Nephron progenitor cell (in vitro differentiated cells): Measurements from ENCODE around the gene PAK2.

ENCODE experiments used
- DNase-seq: peaks from one replicate; pipeline ENCODE4 v3.0.0; 2021
- H3K27ac Mint-ChIP-seq: 2 replicates; pipeline ENCODE4 v1.8.0; 2021; ENCODE audit warnings: mild to moderate bottlenecking, moderate library complexity, mixed read lengths
- H3K27me3 Mint-ChIP-seq: 2 replicates; pipeline ENCODE4 v1.8.0; 2021; ENCODE audit warnings: mild to moderate bottlenecking, low read depth, mixed read lengths; ENCODE audit not compliant: poor library complexity
- H3K36me3 Mint-ChIP-seq: 2 replicates; pipeline ENCODE4 v1.8.0; 2021; ENCODE audit warnings: low read depth, mixed read lengths
- H3K4me1 Mint-ChIP-seq: 2 replicates; pipeline ENCODE4 v1.8.0; 2021; ENCODE audit warnings: mixed read lengths
- H3K4me3 Mint-ChIP-seq: 2 replicates; pipeline ENCODE4 v1.8.0; 2021; ENCODE audit warnings: mild to moderate bottlenecking, moderate library complexity, mixed read lengths
- H3K9me3 Mint-ChIP-seq: 2 replicates; pipeline ENCODE4 v1.8.0; 2021; ENCODE audit warnings: mild to moderate bottlenecking, moderate library complexity, mixed read lengths
- CTCF ChIP-seq: fragments of 200-600 bp; sonication (generic); IDR thresholded peaks from 2 replicates; pipeline ENCODE4 v1.5.0; 2021; ENCODE audit warnings: antibody characterized with exemption

The PAK2 gene

GRCh38 chr3:196788528-196788927 is 48.9 kb downstream of the PAK2 start:
- Mint-ChIP-seq H3K27me3 (peaks cover 2% of the 10 kb centered on the region), H3K9me3 (peaks cover 67% of the 10 kb centered on the region), H3K4me3 (no peak overlapping the region), H3K27ac (peak overlapping the region; percentile 61), H3K36me3 (peaks cover 91% of the 10 kb centered on the region), H3K4me1 (peaks cover 16% of the 10 kb centered on the region)
- no peak for DNase-seq
- no peak for TF ChIP-seq CTCF

GRCh38 chr3:196789885-196790359 is 50.3 kb downstream of the PAK2 start:
- TF ChIP-seq CTCF, result no peak
- H3K9me3 Mint-ChIP-seq, result peaks cover 74% of the 10 kb centered on the region
- no peak overlapping the region for H3K27ac Mint-ChIP-seq
- peaks cover 16% of the 10 kb centered on the region for H3K4me1 Mint-ChIP-seq
- no peak overlapping the region for H3K4me3 Mint-ChIP-seq
- DNase-seq, result no peak
- H3K36me3 Mint-ChIP-seq, result peaks cover 97% of the 10 kb centered on the region
- peaks cover 2% of the 10 kb centered on the region for H3K27me3 Mint-ChIP-seq

- DNase-seq, result no peak
- Mint-ChIP-seq H3K4me1 (peaks cover 16% of the 10 kb centered on the region), H3K27me3 (peaks cover 2% of the 10 kb centered on the region), H3K36me3 (peaks cover 97% of the 10 kb centered on the region), H3K27ac (no peak overlapping the region), H3K9me3 (peaks cover 73% of the 10 kb centered on the region), H3K4me3 (no peak overlapping the region)
- TF ChIP-seq CTCF, result no peak
These were observed 51.0 kb downstream of the PAK2 start for GRCh38 chr3:196790636-196791035.

GRCh38 chr3:196792771-196793170 is 53.1 kb downstream of the PAK2 start:
- TF ChIP-seq CTCF, result no peak
- H3K27ac Mint-ChIP-seq, result no peak overlapping the region
- H3K4me3 Mint-ChIP-seq, result no peak overlapping the region
- peaks cover 11% of the 10 kb centered on the region for H3K4me1 Mint-ChIP-seq
- peaks cover 66% of the 10 kb centered on the region for H3K9me3 Mint-ChIP-seq
- no peaks in the 10 kb centered on the region for H3K27me3 Mint-ChIP-seq
- H3K36me3 Mint-ChIP-seq, result peaks cover 91% of the 10 kb centered on the region
- no peak for DNase-seq

GRCh38 chr3:196793246-196793645 is 53.6 kb downstream of the PAK2 start:
- Mint-ChIP-seq H3K4me1 (peaks cover 6% of the 10 kb centered on the region), H3K4me3 (no peak overlapping the region), H3K9me3 (peaks cover 66% of the 10 kb centered on the region), H3K36me3 (peaks cover 88% of the 10 kb centered on the region), H3K27ac (no peak overlapping the region), H3K27me3 (no peaks in the 10 kb centered on the region)
- no peak for TF ChIP-seq CTCF
- DNase-seq, result no peak

- Mint-ChIP-seq H3K27ac (no peak overlapping the region), H3K9me3 (peaks cover 60% of the 10 kb centered on the region), H3K36me3 (peaks cover 76% of the 10 kb centered on the region), H3K27me3 (no peaks in the 10 kb centered on the region), H3K4me1 (no peaks in the 10 kb centered on the region), H3K4me3 (no peak overlapping the region)
- DNase-seq, result no peak
- TF ChIP-seq CTCF, result no peak
These were observed 54.8 kb downstream of the PAK2 start for GRCh38 chr3:196794467-196794866.
